DMS114 treated with DMSO at 0.1 percent for 48 hours (cell line): Measurements from ENCODE around the gene ROR2.

Experiments
- DNase-seq: peaks from one replicate; lab custom pipeline; 2025; ENCODE audit not compliant: unreplicated experiment; lab: John Stamatoyannopoulos, UW

Gene ROR2

GRCh38 chr9:91820126-91820750, 129.8 kb downstream of the ROR2 start:
- no peak for DNase-seq

- DNase-seq: no peak
Measured at GRCh38 chr9:91818647-91819403, 131.2 kb downstream of the ROR2 start.

GRCh38 chr9:91818225-91818585, 131.8 kb downstream of the ROR2 start:
- no peak for DNase-seq

- no peak for DNase-seq
Measured at GRCh38 chr9:91817493-91818224, 132.4 kb downstream of the ROR2 start.

GRCh38 chr9:91817106-91817492, 132.9 kb downstream of the ROR2 start:
- DNase-seq: no peak

- no peak for DNase-seq
Measured at GRCh38 chr9:91816356-91816755, 133.7 kb downstream of the ROR2 start.

GRCh38 chr9:91815896-91816295, 134.1 kb downstream of the ROR2 start:
- no peak for DNase-seq

- DNase-seq: no peak
Measured at GRCh38 chr9:91814753-91815152, 135.3 kb downstream of the ROR2 start.

- DNase-seq: no peak
Measured at GRCh38 chr9:91814201-91814600, 135.8 kb downstream of the ROR2 start.

GRCh38 chr9:91813176-91813795, 136.7 kb downstream of the ROR2 start:
- DNase-seq: no peak

- DNase-seq: no peak
Measured at GRCh38 chr9:91812191-91812590, 137.8 kb downstream of the ROR2 start.

GRCh38 chr9:91811024-91811909, 138.8 kb downstream of the ROR2 start:
- DNase-seq: no peak

- no peak for DNase-seq
Measured at GRCh38 chr9:91810286-91810905, 139.6 kb downstream of the ROR2 start.

GRCh38 chr9:91809581-91810285, 140.3 kb downstream of the ROR2 start:
- DNase-seq: no peak

GRCh38 chr9:91807643-91808246, 142.3 kb downstream of the ROR2 start:
- DNase-seq: no peak

- DNase-seq: no peak
Measured at GRCh38 chr9:91805031-91805430, 145.0 kb downstream of the ROR2 start.

GRCh38 chr9:91803970-91804752, 145.9 kb downstream of the ROR2 start:
- no peak for DNase-seq

- DNase-seq: no peak
Measured at GRCh38 chr9:91803151-91803940, 146.7 kb downstream of the ROR2 start.
